GM21447 (cell line): ENCODE results near the gene GPX4.

Experiments
- ATAC-seq: cut with Tn5 transposase; IDR thresholded peaks from one replicate; pipeline ENCODE4 v1.9.1; 2021; ENCODE audit not compliant: unreplicated experiment

Gene GPX4, protein sequence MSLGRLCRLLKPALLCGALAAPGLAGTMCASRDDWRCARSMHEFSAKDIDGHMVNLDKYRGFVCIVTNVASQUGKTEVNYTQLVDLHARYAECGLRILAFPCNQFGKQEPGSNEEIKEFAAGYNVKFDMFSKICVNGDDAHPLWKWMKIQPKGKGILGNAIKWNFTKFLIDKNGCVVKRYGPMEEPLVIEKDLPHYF

DNA sequence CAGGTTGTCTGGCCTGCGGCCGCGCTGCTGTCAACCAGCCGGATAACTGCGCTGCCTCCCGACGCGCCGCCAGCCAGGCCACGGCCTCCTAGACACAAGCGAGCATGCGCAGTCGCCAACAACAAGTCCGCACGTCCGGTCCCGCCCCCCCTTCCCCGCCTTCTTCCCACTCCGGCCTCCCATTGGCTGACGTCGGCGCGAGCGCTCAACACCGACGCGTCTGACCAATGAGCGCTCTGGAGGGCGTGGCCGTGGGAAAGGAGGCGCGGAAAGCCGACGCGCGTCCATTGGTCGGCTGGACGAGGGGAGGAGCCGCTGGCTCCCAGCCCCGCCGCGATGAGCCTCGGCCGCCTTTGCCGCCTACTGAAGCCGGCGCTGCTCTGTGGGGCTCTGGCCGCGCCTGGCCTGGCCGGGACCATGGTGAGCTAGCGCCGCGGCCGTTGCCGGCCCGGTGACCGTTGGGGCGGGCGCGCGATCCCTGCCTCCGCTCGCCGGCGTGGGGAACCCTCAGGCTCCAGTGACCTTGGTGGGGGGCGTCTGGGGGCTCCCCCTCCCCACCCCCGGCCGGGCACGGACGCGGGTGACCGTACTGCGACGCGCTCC lies at the start of gene GPX4:
GPX4 (plus strand) TSS at position 287 of the 603 bp plus-strand sequence; CDS start at position 337, 50 bp downstream.
- peak; percentile 52 for ATAC-seq

DNA sequence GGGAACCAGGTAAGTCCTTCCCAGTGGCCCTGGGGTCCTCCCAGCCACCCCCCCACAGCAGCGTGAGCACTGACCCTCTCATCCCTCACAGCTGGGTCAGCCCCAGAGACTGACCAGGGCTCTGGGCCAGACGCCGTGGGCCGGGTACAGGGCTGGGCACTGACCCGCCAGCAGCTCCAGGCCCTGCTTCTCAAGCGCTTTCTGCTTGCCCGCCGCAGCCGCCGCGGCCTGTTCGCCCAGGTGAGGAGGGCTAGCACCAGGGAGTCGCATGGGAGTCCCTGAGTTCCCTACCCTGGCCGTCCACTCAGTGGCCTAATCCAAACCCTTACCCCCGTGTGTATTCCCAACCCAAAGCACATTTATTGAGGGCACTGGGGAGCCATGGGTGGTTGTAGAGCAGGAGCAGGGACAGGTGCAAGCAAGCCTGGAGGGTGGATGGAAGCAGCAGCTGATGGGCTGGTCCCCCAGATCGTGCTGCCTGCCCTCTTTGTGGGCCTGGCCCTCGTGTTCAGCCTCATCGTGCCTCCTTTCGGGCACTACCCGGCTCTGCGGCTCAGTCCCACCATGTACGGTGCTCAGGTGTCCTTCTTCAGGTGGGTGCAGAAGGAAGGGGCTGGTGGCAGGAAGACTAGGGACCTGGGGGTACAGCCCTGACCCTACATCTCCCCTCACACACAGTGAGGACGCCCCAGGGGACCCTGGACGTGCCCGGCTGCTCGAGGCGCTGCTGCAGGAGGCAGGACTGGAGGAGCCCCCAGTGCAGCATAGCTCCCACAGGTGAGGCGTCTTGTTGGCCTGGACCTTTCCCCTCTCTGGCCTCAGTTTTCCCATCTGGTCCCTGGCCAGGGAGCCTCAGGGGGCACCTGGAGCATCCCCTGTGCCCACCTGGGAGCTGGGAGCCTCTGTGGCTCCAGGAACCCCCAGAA lies 49.4 kb upstream of the GPX4 start:
- ATAC-seq: no peak

DNA sequence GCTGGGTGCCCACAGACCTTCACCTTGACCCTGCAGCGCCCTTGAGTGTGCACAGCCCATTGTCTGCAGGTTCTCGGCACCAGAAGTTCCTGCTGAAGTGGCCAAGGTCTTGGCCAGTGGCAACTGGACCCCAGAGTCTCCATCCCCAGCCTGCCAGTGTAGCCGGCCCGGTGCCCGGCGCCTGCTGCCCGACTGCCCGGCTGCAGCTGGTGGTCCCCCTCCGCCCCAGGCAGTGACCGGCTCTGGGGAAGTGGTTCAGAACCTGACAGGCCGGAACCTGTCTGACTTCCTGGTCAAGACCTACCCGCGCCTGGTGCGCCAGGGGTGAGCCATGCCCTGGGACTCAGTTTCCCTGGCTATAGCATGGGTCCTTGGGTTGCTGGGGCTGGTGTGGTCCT lies 48.8 kb upstream of the GPX4 start:
- no peak for ATAC-seq

DNA sequence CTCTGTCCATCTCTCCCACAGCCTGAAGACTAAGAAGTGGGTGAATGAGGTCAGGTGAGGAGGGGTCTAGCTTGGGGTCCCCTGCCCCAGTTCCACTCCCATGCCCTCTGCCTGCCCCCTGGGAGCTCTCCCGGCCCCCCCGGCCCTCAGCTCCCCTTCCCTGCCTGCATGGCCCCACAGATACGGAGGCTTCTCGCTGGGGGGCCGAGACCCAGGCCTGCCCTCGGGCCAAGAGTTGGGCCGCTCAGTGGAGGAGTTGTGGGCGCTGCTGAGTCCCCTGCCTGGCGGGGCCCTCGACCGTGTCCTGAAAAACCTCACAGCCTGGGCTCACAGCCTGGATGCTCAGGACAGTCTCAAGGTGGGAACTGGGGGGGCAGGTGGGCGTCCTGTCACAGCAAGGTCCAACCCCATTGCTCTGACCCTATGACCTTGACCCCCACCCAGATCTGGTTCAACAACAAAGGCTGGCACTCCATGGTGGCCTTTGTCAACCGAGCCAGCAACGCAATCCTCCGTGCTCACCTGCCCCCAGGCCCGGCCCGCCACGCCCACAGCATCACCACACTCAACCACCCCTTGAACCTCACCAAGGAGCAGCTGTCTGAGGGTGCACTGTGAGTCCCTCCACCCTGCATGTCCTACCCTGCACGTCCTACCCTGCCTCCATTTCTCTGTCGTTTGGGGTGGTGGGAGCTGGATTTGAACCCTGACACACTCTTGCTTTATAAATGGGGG lies 47.7 kb upstream of the GPX4 start:
- ATAC-seq: no peak

DNA sequence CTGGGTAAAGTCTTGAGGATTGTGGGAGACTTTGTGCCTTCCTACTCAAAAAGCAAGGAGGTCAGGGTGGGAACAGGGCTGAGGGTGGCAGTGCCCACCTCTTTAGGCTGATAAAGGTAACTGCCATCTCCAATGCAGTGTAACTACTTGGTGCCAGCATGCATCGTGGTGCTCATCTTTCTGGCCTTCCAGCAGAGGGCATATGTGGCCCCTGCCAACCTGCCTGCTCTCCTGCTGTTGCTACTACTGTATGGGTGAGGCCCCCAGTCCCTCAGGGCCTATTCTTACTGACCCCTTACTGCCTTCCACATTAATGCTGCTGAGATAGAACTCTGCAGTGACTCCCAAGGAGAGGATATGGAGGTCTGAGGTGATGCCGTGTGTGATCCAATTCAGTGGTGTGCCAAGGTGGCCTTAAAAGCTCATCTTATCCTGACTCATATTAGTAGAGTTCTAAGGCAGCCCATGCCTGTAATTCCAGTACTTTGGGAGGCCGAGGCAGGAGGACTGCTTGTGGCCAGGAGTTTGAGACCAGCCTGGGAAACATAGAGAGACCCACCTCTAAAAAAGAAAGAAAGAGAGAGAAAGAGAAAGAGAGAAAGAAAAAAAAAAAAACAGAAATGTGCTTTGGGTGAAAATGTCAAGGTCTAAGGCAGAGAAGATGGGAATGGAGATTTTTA lies 46.5 kb upstream of the GPX4 start:
- ATAC-seq: no peak

DNA sequence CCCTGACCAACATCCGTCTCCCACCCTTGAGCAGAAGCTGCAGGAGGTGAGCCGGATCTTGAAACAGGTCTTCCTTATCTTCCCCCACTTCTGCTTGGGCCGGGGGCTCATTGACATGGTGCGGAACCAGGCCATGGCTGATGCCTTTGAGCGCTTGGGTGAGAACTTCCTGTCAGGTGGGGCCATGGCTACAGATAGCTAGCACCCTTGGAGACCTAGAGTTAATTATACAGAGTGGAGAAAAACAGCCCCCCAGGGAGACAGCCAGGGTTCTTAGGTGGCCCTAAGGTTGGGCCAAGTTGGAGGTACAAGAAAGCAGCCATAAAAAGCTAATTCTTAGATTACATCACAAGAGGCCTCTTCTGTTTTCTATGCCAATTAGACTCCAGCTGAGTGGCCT lies 45.7 kb upstream of the GPX4 start:
- ATAC-seq: no peak

DNA sequence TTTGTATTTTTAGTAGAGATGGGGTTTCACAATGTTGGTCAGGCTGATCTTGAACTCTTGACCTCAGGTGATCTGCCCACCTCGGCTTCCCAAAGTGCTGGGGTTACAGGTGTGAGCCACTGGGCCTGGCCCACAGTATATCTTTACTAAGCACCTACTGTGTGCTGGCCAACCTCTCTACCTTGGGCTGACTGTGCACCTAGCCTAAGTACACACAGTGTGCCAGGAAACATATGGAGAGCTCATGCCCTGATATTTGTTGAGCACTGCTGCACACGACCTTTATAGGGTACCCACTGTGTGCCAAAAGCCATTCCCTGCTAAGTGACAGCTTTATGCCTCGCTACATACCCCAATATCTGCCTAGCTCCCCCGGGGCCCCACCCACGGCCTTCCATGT lies 43.1 kb upstream of the GPX4 start:
- no peak for ATAC-seq

DNA sequence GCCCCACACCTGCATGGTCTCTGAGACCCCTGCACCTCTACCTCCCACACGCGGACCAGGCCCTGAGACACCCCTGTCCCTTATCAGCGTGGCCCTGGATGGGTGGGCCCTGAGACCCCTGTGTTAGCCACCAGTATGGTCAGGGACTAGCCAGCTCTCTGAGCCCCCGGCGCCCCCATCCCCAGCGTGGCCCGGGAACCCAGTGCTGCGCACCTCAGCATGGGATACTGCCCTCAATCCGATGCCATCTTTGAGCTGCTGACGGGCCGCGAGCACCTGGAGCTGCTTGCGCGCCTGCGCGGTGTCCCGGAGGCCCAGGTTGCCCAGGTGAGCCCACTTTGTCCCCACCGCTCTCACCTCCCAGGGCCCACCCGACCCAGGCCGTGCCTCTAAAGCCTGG lies 41.8 kb upstream of the GPX4 start:
- ATAC-seq: no peak

DNA sequence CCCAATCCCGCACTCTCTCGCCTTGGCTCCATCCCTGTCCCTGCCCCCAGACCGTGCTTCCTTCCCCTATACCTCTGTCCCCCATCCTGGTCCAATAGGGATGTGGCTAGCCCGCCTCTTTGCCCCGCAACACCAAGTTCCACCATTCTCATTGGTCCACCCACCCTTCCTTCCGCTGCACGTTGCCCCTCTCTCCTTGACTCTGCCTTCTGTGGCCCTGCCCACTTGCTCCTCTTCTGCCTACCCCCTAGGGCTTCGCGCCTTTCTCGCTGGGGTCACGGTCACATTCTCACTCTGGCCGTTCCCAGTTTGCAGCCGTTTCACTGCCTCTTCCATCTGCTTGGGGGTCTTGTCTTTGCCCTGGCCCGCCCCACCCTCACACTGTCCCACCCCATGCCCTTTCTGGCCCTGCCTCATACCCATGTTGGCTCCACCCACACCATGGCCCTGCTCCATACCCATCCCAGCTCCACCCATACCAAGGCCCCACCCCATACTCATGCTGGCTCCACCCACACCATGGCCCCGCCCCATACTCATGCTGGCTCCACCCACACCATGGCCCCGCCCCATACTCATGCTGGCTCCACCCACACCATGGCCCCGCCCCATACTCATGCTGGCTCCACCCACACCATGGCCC lies 41.3 kb upstream of the GPX4 start:
- ATAC-seq: no peak

DNA sequence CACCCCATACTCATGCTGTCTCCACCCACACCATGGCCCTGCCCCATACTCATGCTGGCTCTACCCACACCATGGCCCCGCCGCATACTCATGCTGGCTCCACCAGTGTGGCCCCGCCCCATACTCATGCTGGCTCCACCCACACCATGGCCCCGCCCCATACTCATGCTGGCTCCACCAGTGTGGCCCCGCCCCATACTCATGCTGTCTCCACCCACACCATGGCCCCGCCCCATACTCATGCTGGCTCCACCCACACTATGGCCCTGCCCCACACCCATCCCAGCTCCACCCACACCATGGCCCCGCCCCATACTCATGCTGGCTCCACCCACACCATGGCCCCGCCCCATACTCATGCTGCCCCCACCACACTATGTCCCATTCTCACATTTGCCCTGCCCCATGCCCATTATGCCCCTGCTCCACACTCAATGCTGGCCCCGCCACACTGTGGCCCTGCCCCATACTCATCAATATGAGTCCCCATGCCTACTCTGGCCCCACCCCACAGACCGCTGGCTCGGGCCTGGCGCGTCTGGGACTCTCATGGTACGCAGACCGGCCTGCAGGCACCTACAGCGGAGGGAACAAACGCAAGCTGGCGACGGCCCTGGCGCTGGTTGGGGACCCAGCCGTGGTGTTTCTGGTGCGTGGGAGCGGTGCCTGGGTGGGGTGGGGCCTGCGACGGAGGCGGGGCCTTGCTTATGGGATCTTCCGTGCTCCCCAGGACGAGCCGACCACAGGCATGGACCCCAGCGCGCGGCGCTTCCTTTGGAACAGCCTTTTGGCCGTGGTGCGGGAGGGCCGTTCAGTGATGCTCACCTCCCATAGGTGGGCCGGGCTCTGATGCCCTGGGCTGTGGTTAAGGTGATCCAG lies 40.5 kb upstream of the GPX4 start:
- ATAC-seq: no peak

DNA sequence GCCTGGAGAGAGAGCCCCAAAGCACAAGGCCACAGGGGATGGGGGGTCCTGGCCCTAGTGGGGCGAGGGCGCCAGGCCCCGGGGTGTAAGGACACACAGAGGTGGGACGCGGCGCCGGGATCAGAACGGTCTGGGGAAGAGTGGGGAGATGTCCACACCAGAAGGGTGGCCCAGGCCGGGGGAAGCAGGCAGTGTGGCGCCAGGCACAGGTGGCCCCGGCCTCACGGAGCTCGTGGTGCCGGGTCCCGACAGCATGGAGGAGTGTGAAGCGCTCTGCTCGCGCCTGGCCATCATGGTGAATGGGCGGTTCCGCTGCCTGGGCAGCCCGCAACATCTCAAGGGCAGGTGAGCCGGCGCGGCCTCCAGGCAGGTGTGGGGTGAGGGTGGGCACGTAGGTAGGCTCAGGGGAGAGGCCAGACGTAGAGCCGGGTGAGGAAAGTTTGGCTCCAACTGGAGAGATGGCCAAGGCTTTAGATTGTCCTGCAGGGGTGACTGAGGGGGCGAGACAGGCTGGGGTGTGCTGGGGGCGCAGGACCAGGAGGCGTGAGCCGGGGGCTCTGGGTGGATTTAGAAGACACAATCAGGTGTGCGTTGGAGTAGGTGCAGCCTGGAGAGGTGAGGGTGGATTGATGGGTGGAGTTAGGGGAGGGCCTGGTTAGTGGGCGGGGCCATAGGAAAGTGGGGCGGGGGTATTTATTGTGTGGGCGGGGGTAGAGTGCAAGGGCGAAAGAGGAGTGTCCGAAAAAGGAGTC lies 39.7 kb upstream of the GPX4 start:
- no peak for ATAC-seq

DNA sequence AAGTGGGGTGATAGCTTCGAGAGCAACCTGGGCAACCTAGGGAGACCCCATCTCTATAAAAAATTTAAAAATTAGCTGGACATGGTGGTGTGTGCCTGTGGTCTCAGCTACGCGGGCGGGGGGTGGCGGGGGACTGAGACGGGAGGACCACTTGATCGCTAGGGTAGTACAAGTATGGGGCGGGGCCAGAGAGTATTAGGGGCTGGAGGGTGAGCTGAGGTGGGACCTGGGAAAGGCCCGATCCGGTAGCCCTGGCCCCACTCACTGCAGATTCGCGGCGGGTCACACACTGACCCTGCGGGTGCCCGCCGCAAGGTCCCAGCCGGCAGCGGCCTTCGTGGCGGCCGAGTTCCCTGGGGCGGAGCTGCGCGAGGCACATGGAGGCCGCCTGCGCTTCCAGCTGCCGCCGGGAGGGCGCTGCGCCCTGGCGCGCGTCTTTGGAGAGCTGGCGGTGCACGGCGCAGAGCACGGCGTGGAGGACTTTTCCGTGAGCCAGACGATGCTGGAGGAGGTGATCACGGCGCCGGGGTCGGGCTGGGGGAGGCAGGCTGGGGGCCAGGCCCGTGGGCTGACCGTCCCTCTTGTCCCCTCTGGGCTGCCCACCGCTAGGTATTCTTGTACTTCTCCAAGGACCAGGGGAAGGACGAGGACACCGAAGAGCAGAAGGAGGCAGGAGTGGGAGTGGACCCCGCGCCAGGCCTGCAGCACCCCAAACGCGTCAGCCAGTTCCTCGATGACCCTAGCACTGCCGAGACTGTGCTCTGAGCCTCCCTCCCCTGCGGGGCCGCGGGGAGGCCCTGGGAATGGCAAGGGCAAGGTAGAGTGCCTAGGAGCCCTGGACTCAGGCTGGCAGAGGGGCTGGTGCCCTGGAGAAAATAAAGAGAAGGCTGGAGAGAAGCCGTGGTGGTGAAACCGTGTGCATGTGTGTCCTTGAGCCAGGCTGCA lies 38.9 kb upstream of the GPX4 start:
- ATAC-seq: no peak

DNA sequence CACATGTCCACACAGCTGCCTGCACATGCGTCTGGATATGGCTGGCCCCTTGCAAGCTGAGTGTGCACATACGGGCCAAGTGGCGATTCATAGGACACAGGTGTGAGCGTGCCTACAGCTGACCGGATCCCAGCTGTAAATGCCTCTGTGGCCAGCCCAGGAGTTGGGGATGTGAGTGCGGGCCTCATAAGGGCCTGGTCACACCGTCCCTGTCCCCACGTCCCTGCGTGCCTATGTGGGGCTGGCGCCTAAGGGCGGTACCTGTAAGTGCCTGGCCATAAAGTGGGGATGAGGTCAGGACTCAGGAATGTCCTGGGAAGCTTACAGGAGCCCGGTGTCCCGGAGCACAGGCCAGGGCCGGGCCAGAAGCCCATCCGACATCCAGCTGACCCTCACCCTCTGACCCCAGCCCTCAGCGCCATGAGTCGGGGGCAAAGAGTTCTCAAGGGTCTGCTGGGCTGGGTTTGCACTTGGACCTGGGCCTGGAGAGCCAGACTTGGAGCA lies 38.1 kb upstream of the GPX4 start:
- ATAC-seq: no peak

DNA sequence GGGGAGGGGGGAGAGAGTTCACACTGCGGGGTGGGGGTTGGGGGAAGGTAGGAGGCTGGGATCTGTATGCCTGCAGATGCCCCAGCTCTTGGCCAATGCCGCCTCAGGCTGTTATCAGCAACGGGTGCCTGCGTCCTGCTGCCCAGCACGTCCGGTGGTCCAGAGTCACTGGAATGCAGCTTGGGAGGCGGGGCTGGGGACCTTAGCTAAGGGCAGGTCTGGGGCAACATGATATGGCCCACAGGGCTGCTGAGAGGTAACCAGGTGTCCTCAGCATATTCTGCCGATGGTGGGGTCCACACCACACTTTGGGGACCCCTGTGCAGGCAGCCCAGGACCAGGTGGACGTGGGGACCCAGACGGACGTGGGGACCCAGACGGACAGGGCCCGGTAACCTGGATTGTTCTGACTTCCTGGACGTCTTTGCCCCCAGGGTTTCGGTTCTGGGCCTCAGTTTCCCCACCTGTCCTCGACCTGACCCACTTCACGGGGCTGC lies 37.5 kb upstream of the GPX4 start:
- no peak for ATAC-seq

DNA sequence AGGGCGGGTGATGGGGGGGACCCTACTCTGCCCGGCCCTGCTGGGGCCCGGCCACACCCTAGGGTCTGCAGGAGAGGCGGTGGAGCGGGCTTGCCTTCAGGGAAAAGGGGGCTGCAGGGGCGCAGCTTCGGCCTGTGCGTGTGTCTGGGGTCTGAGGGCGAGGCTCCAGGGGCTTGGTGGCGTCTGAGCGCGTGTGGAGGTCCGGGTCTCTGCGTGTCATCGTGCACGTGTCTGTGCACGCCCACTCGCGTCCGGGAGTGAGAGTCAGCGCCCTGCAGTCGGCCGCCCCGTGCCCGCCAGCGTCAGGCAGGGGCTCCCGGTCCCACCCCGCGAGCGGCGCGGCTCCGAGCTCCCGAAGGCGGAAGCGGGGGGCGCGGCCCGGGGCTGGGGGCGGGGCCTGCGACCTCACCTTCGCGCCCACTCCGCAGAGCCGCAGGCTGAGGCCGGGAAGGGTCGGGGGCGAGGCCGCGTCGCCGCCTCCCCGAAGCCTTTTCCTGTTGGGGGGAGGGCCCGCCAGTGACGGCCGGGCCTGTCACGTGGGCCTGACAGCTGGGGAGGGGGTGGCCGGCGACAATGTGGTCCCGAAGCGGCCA lies 37.0 kb upstream of the GPX4 start, which contains the start of gene ARHGAP45:
ARHGAP45 (plus strand) TSS at position 420 of the 593 bp plus-strand sequence. CDS start 239 bp downstream, outside the sequence.
- no peak for ATAC-seq

DNA sequence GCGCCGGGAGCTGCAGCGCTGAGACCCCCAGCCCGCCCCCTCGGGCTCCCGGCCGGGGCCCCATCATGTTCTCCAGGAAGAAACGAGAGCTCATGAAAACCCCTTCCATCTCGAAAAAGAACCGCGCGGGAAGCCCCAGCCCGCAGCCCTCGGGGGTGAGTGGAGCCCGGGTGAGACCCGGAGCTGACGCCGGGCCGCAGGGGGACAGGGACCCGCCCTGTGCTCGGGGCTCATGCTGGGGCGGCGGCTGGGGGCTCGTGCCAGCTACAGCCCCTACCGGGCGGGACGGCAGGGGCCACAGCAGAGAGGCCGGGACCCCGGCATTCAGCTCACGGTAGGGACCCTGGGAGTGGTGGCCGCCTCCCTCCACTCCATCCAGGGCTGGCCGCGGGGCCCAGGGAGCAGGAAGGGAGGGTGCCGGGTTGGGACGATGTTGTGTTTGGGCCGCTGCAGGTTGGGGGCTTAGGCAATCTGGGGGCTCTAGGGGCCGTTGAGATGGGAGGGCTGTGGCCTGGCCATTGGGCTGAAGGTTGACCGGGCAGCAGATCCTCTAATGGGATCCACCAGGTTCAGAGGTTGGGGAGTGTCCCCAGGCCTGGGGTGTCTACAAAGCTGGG lies 36.3 kb upstream of the GPX4 start:
- ATAC-seq: no peak
